MG63 (cell line): ENCODE measurements around the gene PLCG1. TPM values are rescaled to one million over a fixed set of nuclear protein-coding genes. Genes with fewer than 3 reads are reported as not detected.

Source experiments
- DNase-seq: peaks from one replicate; pipeline ENCODE4 v3.0.0-alpha.2; 2020
- H3K27me3 ChIP-seq: fragments of 250-450 bp; sonication (Bioruptor Pico); 2 replicates; pipeline ENCODE4 v1.5.1; 2020; ENCODE audit warnings: mild to moderate bottlenecking, moderate library complexity
- H3K36me3 ChIP-seq: fragments of 250-450 bp; sonication (Bioruptor Pico); 2 replicates; pipeline ENCODE4 v1.5.1; 2020; ENCODE audit warnings: mild to moderate bottlenecking, moderate library complexity
- H3K4me3 ChIP-seq: fragments of 250-450 bp; sonication (Bioruptor Pico); 2 replicates; pipeline ENCODE4 v1.5.1; 2020; ENCODE audit warnings: mild to moderate bottlenecking, moderate library complexity
- H3K9me3 ChIP-seq: fragments of 250-450 bp; sonication (Bioruptor Pico); 2 replicates; pipeline ENCODE4 v1.5.1; 2020; ENCODE audit warnings: mild to moderate bottlenecking, moderate library complexity
- total RNA-seq: library from RNA; depleted of rRNA; stranded (reverse); fragments of >200 nt; shearing (Covaris generic); gene quantifications from 2 replicates; pipeline ENCODE4 v1.2.3, GENCODE V29; 2014; ENCODE audit warnings: low replicate concordance

PLCG1 gene
- total RNA-seq, 1 experiment from 2014 or later = 99.5 TPM

DNA sequence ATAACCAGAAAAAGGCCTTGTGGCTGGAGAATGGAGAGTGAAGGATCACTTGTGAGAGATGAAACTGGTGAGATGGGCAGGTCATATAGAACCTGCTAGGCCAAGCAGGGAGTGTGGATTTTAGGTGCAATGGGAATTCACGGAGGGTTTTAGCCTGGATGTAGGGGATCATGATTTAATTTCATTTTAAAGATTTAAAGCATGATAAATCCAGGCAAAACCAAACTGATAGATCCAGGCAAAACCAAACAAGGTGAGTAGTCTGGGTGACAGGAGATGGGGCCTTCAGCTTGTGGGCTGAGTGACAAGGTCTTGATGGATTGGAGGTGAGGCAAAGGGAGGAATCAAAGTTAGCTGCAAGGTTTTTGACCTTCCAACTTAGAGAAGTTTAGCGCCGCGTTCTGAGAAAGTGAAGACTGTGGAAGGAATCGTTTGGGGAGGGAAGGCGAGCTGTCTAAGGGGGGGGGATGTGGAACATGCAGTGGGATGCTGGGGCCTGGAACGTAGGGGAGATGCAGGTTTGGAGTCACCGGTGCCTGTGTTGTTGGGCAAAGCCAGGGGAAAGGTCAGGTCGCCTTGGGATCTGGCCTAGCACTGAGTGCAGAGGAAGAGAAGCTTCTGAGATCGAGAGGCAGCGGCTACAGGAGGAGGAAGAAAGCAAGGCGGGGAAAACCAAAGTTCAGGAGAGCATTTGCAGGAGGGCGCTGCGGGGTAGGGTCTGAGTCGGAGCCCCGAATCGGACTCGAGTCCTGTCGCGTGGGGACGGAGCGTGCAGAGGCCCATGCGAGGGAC is 1.3 kb upstream of the PLCG1 start:
- peak overlapping the region; percentile 95 for H3K4me3 ChIP-seq
- H3K36me3 ChIP-seq = peaks cover 8% of the 10 kb centered on the region; the same call in 1 of the 2 replicates
- H3K9me3 ChIP-seq = no peaks in the 10 kb centered on the region
- no peak for DNase-seq
- no peaks in the 10 kb centered on the region for H3K27me3 ChIP-seq

GRCh38 chr20:41137614-41138474 is 501 bp downstream of the PLCG1 start:
- H3K36me3 ChIP-seq = peaks cover 3% of the 10 kb centered on the region; the same call in 1 of the 2 replicates
- no peaks in the 10 kb centered on the region for H3K9me3 ChIP-seq
- H3K4me3 ChIP-seq = peak overlapping the region; percentile 95
- DNase-seq = peak; percentile 79
- no peaks in the 10 kb centered on the region for H3K27me3 ChIP-seq

- Histone ChIP-seq H3K27me3 (no peaks in the 10 kb centered on the region), H3K4me3 (peak overlapping the region; percentile 95), H3K36me3 (peaks cover 3% of the 10 kb centered on the region; the same call in 1 of the 2 replicates), H3K9me3 (no peaks in the 10 kb centered on the region)
- DNase-seq = no peak
Observed at GRCh38 chr20:41138475-41139226, 1.3 kb downstream of the PLCG1 start.

GRCh38 chr20:41139227-41140093 is 2.1 kb downstream of the PLCG1 start:
- Histone ChIP-seq H3K9me3 (no peaks in the 10 kb centered on the region), H3K36me3 (peaks cover 3% of the 10 kb centered on the region; the same call in 1 of the 2 replicates), H3K4me3 (peak overlapping the region; percentile 95; the same call in 1 of the 2 replicates), H3K27me3 (no peaks in the 10 kb centered on the region)
- no peak for DNase-seq

- Histone ChIP-seq H3K9me3 (no peaks in the 10 kb centered on the region), H3K27me3 (no peaks in the 10 kb centered on the region), H3K4me3 (no peak overlapping the region), H3K36me3 (peaks cover 3% of the 10 kb centered on the region; the same call in 1 of the 2 replicates)
- no peak for DNase-seq
Observed at GRCh38 chr20:41140226-41141133, 3.1 kb downstream of the PLCG1 start.

- Histone ChIP-seq H3K4me3 (no peak overlapping the region), H3K36me3 (peaks cover 3% of the 10 kb centered on the region; the same call in 1 of the 2 replicates)
- DNase-seq = no peak
Observed at GRCh38 chr20:41141153-41141815, 3.9 kb downstream of the PLCG1 start.

DNA sequence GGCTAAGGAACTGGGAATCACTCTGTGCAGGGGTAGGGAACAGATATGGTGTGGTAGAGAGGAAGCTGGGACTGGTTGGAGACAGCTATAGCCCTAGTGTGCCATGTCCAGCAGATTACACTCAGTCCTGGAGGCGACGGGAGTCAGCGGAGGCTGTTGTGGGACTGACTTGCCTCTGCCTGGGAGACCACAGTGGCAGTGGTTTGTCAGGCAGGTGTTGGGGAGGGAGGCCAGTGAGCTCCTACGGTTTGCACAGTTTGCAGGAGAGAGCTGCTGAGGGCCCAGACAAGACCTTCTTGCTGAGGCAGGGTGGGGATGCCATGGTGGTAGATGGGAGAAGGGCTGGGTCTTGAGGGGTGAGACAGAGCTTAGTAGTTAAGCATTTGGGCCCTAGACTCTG is 4.9 kb downstream of the PLCG1 start:
- H3K4me3 ChIP-seq = no peak overlapping the region
- no peaks in the 10 kb centered on the region for H3K9me3 ChIP-seq
- DNase-seq = no peak

More at GRCh38 chr20:41141153-41141815, 3.9 kb downstream of the PLCG1 start:
- no peaks in the 10 kb centered on the region for H3K27me3 ChIP-seq
- H3K9me3 ChIP-seq = no peaks in the 10 kb centered on the region

DNA sequence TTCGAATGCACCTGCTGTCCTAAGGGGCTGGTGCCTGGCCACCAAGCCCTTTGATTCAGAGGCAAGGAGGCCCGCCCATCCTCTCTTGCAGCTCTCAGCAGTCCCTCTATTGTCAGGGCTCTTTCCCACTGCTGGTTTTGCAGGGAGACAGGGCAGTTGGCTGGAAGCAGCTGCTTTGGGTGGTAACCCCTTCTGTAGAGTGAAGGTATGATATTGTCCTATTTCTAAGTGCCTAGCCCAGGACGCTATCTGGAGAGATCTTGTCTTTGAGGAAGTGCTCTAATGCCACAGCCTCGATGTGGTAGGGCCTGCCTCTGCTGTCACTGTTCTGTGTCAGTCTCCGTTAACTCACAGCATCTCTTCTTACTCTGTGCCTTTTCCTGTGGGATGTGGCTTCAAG is 5.6 kb downstream of the PLCG1 start:
- Histone ChIP-seq H3K4me3 (no peak overlapping the region), H3K36me3 (peaks cover 3% of the 10 kb centered on the region; the same call in 1 of the 2 replicates), H3K27me3 (no peaks in the 10 kb centered on the region), H3K9me3 (no peaks in the 10 kb centered on the region)
- DNase-seq = no peak

More for the DNA sequence above, 4.9 kb downstream of the PLCG1 start:
- H3K36me3 ChIP-seq = peaks cover 3% of the 10 kb centered on the region; the same call in 1 of the 2 replicates
- no peaks in the 10 kb centered on the region for H3K27me3 ChIP-seq

DNA sequence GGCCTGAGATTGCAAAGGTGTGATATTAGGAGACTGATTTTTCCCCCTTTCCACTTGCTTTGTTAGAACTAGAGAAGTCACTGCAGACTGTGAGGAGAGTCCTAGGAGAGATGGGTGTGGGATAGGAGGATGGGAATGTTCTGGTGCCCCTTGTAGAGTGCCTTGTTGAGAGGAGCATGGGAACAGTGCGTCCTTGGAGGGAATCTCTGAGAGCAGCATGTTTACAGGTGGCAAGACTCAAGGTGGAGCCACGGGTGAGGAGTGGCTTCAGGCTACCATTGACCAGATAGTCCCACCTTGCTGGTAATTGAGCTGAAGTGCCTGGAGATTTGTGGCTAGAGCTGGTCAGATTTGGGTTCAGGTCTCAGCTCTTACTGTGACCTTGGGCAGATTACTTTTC is 6.0 kb downstream of the PLCG1 start:
- peaks cover 5% of the 10 kb centered on the region; the same call in 1 of the 2 replicates for H3K36me3 ChIP-seq
- H3K4me3 ChIP-seq = no peak overlapping the region
- DNase-seq = no peak
- H3K9me3 ChIP-seq = no peaks in the 10 kb centered on the region
- no peaks in the 10 kb centered on the region for H3K27me3 ChIP-seq

GRCh38 chr20:41145317-41145716 is 8.0 kb downstream of the PLCG1 start:
- Histone ChIP-seq H3K27me3 (no peaks in the 10 kb centered on the region), H3K9me3 (no peaks in the 10 kb centered on the region), H3K36me3 (peaks cover 9% of the 10 kb centered on the region), H3K4me3 (no peak overlapping the region)
- DNase-seq = no peak

- peak; percentile 93 for DNase-seq
- Histone ChIP-seq H3K36me3 (peaks cover 12% of the 10 kb centered on the region), H3K9me3 (no peaks in the 10 kb centered on the region), H3K4me3 (no peak overlapping the region), H3K27me3 (no peaks in the 10 kb centered on the region)
Observed at GRCh38 chr20:41145821-41146620, 8.7 kb downstream of the PLCG1 start.

- Histone ChIP-seq H3K4me3 (no peak overlapping the region), H3K36me3 (peaks cover 12% of the 10 kb centered on the region), H3K9me3 (no peaks in the 10 kb centered on the region; the same call in 1 of the 2 replicates), H3K27me3 (no peaks in the 10 kb centered on the region)
- DNase-seq = peak; percentile 56
Observed at GRCh38 chr20:41147767-41148191, 10.4 kb downstream of the PLCG1 start.

GRCh38 chr20:41148942-41149341 is 11.6 kb downstream of the PLCG1 start:
- Histone ChIP-seq H3K4me3 (no peak overlapping the region), H3K9me3 (no peaks in the 10 kb centered on the region; the same call in 1 of the 2 replicates), H3K27me3 (no peaks in the 10 kb centered on the region), H3K36me3 (peaks cover 17% of the 10 kb centered on the region)
- no peak for DNase-seq
